ENCODE results near the gene FUT6.

DNA sequence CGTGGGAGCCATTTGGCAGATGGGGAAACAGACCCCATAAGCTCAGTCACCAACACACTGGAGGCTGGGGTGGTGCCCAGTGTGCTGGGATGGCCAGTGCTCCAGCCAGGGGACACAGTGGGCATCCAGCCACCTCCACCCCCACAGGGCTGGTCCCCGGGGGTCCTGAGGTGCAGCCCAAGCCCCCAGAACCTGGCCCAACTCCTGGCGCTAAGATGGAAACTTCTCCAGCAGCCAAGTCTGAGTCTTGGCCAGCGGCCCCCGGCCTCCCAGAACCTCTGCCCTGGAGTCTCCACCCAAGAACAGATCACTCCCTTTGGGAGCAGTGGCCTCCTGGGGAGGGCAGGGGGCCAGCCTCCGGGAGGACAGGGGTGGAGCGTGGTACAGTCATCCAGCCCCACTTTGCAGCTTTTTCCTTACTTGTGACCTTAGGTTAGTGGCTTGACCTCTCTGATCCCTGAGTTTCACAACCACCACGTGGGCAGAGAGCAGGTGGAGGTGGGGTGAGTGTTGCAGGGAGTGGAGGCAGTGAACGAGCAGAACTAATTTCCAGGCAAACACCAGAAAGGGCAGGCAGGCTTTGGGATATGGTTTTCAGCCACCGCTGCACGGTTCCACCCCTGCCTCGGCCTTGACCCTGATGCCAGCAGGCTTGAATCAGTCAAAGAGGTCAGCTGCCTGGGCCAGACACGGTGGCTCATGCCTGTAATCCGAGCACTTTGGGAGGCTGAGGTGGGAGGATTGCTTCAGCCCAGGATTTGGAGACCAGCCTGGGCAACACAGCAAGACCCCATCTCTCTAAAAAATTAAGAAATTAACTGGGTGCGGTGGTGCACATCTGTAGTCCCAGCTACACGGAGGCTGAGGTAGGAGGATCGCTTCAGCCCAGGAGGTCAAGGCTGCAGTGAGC lies 38.9 kb downstream of the FUT6 start:
- TF ChIP-seq, protein P1, sequence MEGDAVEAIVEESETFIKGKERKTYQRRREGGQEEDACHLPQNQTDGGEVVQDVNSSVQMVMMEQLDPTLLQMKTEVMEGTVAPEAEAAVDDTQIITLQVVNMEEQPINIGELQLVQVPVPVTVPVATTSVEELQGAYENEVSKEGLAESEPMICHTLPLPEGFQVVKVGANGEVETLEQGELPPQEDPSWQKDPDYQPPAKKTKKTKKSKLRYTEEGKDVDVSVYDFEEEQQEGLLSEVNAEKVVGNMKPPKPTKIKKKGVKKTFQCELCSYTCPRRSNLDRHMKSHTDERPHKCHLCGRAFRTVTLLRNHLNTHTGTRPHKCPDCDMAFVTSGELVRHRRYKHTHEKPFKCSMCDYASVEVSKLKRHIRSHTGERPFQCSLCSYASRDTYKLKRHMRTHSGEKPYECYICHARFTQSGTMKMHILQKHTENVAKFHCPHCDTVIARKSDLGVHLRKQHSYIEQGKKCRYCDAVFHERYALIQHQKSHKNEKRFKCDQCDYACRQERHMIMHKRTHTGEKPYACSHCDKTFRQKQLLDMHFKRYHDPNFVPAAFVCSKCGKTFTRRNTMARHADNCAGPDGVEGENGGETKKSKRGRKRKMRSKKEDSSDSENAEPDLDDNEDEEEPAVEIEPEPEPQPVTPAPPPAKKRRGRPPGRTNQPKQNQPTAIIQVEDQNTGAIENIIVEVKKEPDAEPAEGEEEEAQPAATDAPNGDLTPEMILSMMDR (IDR thresholded peaks at IDR 0.05): no peak
- TF ChIP-seq POLR2A (IDR thresholded peaks at IDR 0.05): no peak

Measured in esophagus squamous epithelium (tissue), 4 donors.